GM18519 (cell line): ENCODE data around the gene HAND1.
A peak's percentile ranks its signal among the peaks of the same experiment; 100 is the strongest.

Source experiments
- ATAC-seq: cut with Tn5 transposase; IDR thresholded peaks from one replicate; pipeline ENCODE4 v1.9.1; 2021; ENCODE audit warnings: mild to moderate bottlenecking, moderate library complexity; ENCODE audit not compliant: unreplicated experiment, low FRiP score

HAND1 gene

DNA sequence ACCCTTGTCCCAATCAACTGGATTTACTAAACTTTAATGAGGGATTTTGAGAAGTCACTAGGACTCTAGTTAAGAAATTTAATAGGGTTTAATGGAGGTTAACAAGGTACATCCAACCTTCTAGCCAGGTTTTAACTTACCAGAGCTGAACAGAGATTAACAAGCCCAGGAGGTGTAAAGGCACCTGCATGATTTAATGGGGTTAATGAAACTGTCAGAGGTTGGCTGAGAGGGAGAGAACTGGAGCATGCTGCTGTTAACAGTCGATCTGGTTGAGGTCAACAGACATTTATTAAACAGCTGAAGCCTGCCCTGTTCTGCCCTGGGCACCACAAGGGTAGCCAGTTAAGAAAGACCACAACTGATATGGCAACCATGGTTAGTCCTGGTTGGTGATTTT is 13.6 kb downstream of the HAND1 start:
- ATAC-seq: no peak

DNA sequence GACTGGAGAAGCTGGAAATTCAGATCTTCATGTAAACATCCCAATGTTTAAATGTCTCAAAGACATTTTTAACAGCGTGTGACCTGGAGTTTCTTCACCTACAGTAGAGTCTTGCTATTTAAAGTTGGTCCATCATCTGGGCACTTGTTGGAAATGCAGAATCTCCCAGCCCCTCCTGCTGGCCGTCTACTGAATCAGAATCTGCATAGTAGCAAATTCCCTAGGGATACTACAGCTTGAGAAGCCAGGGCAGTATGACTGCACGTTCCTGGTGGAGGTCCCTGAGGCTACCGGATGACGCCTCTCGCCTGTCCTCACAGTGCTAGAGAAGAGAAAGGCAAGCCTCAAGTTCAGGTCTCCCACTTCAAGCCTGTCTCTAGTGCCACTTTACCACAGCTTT is 16.5 kb downstream of the HAND1 start:
- no peak for ATAC-seq

DNA sequence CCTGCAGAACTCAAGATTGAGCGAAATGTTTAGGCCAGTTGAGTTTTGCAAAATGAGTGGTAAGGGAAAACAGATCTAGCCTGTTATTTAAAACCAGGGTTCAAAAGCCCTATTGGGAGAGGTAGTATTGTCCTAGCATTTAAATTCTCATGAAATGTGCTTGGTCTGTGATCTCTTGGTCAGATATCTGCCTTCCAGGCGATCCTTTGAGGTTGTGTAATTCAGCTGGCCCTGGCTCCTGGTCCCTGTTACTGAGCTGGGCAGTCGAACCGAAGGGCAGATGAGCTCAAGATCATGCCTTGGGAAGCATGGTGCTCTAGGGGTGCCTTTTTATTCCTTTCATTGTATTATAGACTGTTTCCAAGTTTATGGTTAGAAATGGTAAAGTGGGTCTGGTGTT is 17.9 kb downstream of the HAND1 start:
- no peak for ATAC-seq

DNA sequence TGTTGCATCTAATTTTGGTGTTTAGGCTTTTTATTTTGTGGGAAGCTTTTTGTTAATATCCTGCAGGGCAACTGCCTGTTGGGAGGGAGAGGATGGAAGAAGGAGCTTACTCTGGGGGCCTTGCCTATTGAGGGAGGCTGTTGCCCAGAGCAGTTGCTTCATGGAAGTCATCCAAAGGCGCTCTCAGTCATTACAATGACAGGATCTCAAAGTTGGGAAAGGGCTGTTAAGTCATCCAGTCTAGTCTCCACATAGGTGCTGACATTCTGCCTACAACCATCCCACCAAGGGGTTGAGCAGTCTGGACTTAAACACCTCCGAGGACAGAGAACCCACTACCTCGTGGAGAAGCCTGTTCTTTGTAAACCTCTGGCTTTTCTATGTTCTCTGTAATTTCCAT is 19.0 kb downstream of the HAND1 start:
- ATAC-seq: no peak

DNA sequence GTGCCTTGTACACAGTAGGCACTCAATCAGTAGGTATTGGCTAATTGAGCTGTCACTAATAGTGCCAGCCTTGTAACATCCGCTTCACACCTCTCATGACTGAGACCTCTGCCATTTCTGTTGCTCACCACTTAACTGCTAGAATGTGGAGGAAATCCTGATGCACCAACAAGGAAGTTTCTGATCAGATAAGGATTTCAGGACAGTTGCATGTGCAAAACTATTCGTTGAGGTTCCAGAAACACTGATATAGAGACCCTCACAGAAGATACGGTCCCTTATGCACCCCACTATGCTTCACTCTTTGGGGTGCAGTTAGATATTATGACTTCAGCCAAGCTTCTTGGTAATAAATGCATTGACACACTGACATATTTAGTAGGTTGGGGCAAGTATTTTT is 21.5 kb downstream of the HAND1 start:
- ATAC-seq: no peak

DNA sequence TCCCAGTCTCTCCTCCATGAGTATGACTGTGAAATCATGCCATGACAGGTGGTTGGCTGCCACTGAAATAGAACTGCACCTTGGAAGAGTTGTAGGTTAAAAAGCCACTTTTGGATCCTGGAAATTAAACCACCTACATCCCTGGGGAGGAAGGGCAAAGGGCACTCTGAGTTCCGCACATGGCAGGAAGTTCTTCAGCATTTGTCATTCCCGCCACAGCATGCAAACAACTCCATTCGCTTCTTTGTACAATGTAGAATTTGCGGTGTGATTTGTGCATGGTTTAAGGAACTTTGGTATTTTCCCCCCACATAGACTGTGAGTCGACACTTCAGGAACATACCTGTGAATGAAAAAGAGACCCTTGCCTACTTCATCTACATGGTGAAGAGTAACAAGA is 22.4 kb downstream of the HAND1 start:
- ATAC-seq: no peak

DNA sequence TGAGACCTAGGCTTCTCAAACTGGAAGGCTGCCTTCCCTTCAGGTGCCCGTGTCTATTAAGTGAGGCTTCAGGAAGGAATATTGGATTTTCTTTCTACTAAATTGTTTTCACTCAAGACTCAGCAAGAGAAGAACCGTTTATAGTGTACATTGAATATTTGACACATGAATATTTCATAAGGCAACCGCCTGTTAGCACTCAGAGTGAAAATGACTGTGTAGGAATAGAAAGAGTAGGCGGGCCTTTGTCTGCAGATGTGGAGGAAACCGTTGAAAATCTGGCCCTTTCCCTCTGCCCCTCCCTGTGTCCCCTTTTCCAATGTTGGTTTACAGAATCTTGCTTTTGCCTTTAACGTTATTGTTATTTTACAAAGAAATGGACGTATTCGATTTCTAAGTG is 26.1 kb downstream of the HAND1 start:
- no peak for ATAC-seq

DNA sequence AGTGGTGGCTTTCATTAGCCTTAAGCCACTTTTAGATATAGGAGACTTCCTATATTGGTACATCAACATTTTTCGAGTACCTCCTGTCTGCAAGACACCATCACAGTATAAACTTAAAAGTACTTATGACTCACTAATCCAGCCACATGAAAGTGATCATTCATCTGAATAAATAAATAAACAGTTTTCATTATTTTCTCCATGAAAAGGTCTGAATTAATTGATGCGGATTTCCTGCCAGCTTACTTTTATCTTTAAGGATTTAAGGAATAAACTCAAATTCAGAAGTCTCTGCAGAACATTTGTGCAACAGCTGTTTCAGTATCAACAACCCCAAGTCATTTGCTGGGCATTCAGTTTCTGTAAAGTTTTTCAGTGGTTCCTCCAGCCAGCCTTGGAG is 28.2 kb downstream of the HAND1 start:
- no peak for ATAC-seq

DNA sequence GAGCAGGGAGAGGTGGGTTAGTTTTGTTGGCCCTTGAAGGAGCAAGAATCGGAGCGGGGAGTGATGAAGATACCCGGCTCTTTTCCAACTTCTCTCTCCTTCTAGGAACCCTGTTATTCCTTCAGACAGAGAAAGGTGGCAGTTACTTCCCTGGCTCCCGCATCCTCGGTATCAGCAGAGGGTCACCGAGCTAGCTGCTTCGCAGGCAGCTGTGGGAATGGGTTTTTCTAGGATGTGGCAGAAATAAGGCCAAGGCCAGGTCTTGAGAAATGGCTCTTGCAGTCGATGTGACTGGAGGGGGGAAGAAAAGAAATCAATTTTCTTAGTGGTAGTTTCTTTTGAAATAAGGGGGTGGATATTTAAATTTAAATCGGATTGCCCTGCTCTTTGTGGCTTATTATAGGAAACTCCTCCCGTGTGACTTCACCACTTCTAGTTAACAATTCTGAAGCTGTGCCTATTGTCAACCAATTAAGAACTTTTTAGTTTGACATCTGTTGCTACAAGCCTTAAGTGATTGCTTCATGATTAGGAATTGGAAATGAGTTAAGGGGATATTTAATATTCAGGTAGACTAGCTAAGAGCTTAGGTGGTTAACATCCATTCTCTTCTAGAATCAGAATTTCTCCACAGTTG is 30.8 kb downstream of the HAND1 start:
- ATAC-seq: no peak

DNA sequence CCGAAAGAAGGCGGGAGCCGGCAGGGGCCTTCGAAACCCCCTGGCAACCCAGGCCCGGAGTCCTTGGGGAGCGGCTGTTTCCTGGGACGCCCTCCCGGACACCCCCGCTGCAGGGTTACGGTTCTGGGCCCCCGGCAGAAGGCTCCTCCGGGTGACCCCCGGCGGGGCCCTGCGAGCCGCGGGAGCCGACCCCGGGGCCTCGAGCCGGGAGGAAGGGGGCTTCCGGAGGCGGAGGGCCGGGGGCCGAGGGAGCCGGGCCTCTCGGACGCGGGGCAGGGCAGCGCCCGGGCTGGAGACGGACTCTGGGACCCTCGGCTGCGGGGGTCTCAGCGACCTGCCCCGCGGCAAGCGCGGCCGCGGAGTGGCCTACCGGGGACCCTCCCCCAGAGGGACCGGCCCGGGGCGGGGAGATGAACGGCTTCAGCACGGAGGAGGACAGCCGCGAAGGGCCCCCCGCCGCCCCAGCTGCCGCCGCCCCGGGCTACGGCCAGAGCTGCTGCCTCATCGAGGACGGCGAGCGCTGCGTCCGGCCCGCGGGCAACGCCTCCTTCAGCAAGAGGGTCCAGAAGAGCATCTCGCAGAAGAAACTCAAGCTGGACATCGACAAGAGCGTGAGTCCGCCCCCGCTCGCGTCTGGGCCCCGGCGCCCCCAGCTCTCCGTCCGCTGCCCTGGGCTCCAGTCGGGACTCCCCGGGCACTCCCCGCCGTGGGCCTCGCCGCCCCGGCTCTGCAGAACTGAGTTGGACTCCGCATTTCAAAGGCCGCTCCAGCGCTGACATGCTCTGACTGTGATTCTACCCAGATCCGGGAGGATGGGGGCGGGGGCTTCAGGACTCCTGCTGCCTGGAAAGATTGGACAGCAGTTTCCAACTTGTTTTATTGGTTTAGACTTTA is 31.6 kb downstream of the HAND1 start:
- no peak for ATAC-seq

DNA sequence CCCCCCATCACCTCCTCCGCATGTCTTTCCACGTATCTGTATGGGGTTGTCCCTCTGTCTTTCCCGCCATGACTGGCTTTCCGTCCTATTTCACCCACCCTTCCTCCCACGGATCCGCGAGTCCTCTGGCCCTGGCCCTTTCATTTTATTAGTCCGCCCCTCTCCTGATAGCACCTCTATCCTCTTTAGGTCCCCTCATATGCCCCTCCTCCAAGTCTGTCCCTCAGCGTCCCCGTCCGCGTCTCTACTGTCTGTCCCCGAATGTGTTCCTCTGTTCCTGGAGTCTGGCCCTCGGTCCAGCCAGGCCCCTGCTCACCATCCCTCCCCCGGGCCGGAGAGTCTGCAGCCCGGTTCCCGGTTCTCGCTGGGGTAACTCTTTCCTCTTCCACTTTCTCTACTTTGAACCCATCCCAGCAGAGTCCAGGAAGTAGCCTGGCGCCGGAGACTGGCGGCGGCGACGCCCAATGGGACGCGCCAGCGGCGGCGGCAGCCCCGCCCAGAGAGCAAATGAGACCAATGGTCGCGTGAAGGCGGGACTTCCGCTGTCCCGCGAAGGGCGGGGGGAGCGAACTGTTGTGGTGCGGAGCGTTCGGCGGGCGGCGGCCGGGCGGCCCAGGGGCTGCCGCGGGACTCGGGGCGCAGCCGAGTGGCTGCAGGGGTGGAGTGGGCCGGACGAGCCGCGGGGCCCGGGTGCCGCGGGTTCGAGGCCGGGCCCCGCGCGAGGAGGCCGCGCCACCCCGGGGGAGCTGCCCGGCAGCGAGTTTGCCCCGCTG is 32.4 kb downstream of the HAND1 start, which contains the start of gene SAP30L:
Gene SAP30L (plus strand): TSS at position 576 of the 773 bp plus-strand sequence. CDS start 608 bp downstream, outside the sequence.
- ATAC-seq: peak; percentile 97

DNA sequence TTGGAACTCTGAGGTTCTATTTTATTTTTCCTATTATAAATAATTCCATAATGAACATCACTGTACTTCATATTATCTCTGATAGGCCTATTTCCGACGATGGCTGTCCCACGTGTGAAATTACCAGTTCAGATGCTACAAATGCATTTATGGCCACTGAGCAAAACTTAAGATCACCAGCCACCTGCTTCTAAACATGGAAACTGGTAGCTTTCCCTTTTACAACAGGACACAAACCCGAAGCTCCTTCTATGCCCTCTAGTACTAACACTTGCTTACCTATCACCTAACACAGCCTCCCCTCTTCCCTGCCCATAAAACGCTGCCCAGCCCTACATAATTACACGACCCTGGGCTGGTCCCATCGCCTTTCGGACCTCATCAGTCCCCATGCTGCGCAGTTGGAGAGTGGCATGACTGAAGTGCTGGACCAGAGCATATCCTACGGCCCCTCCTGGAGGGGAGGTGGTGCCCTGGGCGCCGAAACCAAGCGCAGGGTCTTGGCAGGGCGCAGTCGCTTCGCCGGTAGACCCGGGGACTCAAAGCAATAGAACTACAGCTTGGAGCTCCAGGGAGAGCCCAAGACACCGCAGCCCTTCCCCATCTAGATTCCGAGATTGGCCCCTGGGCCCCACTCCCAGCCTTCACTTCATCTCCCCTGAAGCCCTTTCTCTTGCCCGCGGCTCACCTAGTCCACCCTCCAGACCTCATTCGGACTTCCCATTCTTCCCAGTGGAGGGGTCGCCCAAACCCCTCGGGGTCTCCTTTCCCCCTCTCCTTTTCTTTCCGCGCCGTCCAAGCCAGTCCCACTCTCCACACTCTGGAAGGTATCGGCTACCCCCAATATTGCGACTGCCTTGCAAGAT is 33.2 kb downstream of the HAND1 start:
- no peak for ATAC-seq

DNA sequence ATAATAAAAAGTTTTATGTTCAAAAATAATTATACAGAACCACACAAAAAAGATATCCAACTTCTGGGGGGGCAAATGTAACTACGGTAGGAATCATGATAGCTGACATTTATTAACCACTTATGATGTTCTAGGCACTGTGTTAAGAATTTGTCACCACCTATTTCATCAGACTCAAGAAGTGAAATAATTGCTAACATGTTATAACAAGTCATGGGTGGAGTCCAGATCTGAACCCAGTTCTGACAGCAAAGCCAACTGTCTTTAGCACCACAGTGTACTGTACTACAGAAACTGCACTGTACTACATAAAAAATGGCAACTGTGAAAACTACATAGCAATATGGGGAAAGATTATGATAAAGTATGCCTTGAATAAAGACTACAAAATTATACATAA is 35.2 kb downstream of the HAND1 start:
- no peak for ATAC-seq

DNA sequence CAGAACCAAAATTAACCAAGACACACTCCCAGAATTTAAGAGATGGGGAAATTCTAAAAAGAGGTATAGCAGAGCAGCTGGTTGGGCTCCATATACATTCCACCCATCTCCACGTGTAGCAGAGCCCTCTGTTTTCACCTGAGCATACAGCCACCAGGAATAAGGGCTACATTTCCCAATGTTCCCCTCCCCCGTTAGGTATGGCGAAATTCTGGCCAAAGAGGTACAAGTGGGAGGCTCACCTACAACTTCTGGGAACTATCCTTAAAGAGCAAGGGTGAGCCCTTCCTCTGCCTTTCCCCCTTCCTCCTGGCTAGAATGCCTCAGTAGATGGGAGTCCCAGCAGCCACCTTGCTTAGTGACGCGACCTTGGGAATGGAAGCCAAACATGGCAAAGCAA is 37.5 kb downstream of the HAND1 start:
- no peak for ATAC-seq

DNA sequence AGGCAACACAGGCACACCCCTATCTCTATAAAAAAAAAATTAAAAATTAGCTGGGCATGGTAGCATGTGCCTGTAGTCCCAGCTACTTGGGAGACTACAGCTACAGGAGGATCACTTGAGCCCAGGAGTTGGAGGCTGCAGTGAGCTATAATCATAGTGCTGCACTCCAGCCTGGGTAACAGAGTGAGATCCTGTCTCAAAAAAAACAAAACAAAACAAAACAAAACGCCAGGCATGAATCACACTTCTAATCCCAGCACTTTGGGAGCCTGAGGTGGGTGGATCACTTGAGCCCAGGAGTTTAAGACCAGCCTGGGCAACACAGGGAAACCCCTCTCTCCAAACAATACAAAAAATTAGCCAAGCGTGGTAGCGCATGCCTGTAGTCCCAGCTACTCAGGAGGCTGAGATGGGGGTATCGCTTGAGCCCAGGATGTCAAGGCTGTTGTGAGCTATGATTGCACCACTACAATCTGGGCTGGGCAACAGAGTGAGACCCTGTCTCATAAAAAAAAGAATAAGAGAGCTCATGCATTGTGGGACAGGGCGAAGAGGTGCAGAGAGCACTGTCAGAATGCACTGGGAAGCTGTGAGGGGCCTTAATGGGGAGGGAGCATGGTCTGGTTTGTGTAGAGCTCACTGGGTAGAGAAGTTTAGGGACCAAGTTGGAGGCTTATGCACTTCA is 40.6 kb downstream of the HAND1 start:
- no peak for ATAC-seq

DNA sequence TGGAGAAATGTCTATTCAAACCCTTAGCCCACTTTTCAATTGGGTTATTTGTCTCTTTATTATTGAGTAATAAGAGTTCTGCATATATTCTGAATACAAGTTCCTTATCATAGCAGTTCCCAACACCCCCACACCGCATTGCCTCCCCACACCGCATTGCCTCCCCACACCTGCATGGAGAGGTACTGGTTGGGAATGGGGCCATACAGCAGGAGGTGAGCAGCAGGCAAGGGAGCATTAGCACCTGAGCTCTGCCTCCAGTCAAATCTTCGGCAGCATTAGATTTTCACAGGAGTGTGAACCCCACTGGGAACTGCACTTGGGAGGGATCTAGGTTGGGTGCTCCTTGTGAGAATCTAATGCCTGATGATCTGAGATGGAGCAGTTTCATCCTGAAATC is 42.8 kb downstream of the HAND1 start:
- no peak for ATAC-seq

DNA sequence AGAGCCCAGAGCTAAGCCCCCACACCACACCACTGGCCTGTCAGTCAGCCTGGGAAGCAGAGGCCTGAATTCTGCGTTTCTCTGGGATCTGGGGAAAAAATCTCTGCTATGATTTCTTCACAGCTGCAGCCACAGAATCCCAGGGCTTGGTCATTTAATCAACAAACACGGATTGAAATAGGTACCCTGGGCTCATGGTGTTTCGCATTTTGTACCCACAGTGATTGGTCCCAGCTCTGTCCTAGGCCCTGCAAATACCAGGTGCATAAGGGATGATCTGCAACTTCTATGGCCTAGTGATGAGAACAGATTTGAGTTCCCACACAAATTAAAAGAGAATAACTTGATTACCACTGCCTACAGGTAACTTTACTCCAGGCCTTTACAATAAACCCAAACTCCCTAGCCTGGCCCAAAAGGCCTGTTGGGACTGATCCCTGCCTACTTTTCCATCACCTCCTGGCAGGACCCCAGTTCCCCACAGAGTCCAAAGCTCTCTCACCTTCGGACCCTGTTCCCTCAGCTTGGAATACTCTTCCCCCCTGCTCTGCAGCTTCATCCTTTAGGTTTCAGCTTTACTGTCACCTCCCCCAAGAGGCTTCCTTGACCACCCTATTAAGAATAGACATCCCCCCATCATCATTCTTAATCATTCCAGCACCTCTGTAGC is 46.9 kb downstream of the HAND1 start:
- ATAC-seq: no peak

DNA sequence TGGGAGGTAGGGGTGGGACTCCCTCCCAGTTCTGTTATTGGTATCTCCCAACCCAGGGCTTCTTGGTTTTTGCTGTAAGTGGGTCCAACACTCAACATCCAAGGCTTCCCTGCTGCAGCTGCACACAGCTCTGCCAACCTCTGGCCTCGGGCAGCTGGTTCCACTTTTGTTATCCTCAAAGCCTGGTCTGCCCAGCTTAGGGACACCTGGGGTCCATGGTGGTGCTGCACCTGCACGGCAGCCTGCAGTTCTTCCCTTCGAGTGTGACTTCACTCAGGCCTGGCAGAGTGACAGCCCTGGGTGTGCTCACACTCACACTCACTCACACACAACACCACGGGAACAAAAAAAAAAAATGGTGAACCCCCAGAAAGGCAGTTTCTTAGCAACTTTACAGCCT is 47.6 kb downstream of the HAND1 start:
- no peak for ATAC-seq

DNA sequence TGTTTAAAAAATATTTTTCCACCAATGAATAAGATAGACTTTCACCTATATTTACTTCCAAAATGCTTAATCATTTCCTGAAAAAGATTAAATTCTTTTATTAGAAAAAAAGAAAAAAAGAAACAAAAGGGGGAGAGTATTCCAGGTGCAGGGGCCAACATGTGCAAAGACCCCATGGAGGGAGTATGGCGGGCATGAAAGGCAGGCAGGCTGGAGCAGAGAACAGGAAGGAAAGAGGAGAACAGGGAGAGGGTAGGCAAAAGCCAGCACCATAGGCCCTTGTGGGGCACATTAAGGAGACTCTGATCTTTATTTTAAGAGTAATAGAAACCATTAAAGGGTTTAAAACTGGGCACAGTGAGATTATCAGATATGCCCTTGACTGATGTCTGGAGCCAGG is 48.7 kb downstream of the HAND1 start:
- no peak for ATAC-seq
